Parathyroid adenoma (tissue), 2 donors: ENCODE measurements around the gene CTXN1.

Experiments used
- H2AFZ ChIP-seq: fragments of 300-600 bp; sonication (generic); one replicate; pipeline ENCODE4 v1.7.0; 2017; ENCODE audit warnings: antibody characterized with exemption, mild to moderate bottlenecking
- H3K27ac ChIP-seq: fragments of 300-600 bp; sonication (generic); one replicate; pipeline ENCODE4 v1.7.0; 2017
- H3K27me3 ChIP-seq: fragments of 300-600 bp; sonication (generic); one replicate; pipeline ENCODE4 v1.7.0; 2017; ENCODE audit warnings: low read length; ENCODE audit not compliant: control insufficient read depth, insufficient read depth
- H3K36me3 ChIP-seq: fragments of 300-600 bp; sonication (generic); one replicate; pipeline ENCODE4 v1.7.0; 2017; ENCODE audit warnings: low read length; ENCODE audit not compliant: control insufficient read depth, insufficient read depth
- H3K4me1 ChIP-seq: fragments of 300-600 bp; sonication (generic); one replicate; pipeline ENCODE4 v1.7.0; 2017; ENCODE audit warnings: control low read depth
- H3K4me2 ChIP-seq: fragments of 300-600 bp; sonication (generic); one replicate; pipeline ENCODE4 v1.7.0; 2017; ENCODE audit warnings: low read length
- H3K4me3 ChIP-seq: fragments of 300-600 bp; sonication (generic); one replicate; pipeline ENCODE4 v1.7.0; 2017; ENCODE audit warnings: low read depth, low read length
- H3K79me2 ChIP-seq: fragments of 300-600 bp; sonication (generic); one replicate; pipeline ENCODE4 v1.7.0; 2017; ENCODE audit warnings: control low read depth
- H3K9ac ChIP-seq: fragments of 300-600 bp; sonication (generic); one replicate; pipeline ENCODE4 v1.7.0; 2017; ENCODE audit warnings: mild to moderate bottlenecking
- H3K9me3 ChIP-seq: fragments of 300-600 bp; sonication (generic); one replicate; pipeline ENCODE4 v1.7.0; 2017; ENCODE audit warnings: low read length; ENCODE audit not compliant: control insufficient read depth
- TF ChIP-seq, protein P1 (sequence below): fragments of 300-600 bp; sonication (generic); IDR thresholded peaks from one replicate; pipeline ENCODE4 v1.7.0; 2017; ENCODE audit warnings: antibody characterized with exemption, mild to moderate bottlenecking
- donor health status: primary hyperparathyroidism.

CTXN1 gene

DNA sequence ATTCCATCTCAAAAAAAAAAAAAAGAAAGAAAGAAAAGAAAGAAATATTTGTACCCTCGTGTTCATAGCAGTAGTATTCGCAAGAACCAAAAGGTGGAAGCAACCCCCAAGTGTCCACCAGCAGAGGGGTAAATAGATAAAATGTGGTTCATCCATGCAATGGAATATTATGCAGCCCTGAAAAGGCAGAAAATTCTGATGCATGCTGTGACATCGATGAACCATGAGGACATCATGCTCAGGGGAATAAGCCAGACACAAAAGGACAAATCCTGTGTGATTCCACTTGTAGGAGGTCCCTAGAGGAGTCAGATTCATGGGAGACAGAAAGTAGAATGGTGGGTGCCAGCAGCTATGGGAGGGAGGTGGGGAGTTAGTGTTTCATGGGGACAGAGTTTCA is 44.0 kb downstream of the CTXN1 start:
- Histone ChIP-seq H3K27ac (no peak overlapping the region), H3K36me3 (no peaks in the 10 kb centered on the region), H3K9me3 (no peaks in the 10 kb centered on the region), H3K27me3 (no peaks in the 10 kb centered on the region), H3K9ac (no peak overlapping the region), H3K79me2 (no peaks in the 10 kb centered on the region), H3K4me3 (no peak overlapping the region), H2AFZ (no peak overlapping the region), H3K4me1 (no peaks in the 10 kb centered on the region), H3K4me2 (no peak overlapping the region)
- TF ChIP-seq, protein P1, sequence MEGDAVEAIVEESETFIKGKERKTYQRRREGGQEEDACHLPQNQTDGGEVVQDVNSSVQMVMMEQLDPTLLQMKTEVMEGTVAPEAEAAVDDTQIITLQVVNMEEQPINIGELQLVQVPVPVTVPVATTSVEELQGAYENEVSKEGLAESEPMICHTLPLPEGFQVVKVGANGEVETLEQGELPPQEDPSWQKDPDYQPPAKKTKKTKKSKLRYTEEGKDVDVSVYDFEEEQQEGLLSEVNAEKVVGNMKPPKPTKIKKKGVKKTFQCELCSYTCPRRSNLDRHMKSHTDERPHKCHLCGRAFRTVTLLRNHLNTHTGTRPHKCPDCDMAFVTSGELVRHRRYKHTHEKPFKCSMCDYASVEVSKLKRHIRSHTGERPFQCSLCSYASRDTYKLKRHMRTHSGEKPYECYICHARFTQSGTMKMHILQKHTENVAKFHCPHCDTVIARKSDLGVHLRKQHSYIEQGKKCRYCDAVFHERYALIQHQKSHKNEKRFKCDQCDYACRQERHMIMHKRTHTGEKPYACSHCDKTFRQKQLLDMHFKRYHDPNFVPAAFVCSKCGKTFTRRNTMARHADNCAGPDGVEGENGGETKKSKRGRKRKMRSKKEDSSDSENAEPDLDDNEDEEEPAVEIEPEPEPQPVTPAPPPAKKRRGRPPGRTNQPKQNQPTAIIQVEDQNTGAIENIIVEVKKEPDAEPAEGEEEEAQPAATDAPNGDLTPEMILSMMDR, result no peak

DNA sequence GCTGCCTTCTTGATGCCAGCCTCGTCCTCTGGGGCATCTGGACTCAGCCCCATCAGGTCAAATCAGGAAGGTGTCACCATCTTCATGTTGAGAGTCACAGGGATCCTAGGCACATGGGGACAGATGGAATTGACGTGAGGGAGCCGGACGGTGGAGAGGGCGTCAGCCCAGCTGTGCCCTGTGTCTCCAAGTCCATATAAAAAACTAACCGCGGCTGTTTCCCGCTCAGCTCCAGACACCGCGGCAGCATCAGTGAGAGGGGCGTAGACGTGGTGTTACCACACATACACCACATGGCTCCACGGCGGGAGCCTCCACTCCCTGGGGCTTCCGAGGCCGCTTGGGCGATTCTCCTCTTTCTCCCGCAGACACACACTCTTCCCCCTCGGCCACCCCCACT is 46.1 kb downstream of the CTXN1 start:
- no peak overlapping the region for H3K4me3 ChIP-seq
- H3K79me2 ChIP-seq, result no peaks in the 10 kb centered on the region
- H3K36me3 ChIP-seq, result no peaks in the 10 kb centered on the region
- H3K9me3 ChIP-seq, result no peaks in the 10 kb centered on the region
- H3K4me2 ChIP-seq, result no peak overlapping the region
- H3K27me3 ChIP-seq, result no peaks in the 10 kb centered on the region
- H3K4me1 ChIP-seq, result no peaks in the 10 kb centered on the region
- no peak overlapping the region for H2AFZ ChIP-seq
- TF ChIP-seq, protein P1, result no peak
- H3K9ac ChIP-seq, result no peak overlapping the region
- no peak overlapping the region for H3K27ac ChIP-seq

- Histone ChIP-seq H3K4me2 (no peak overlapping the region), H3K79me2 (no peaks in the 10 kb centered on the region), H3K27ac (no peak overlapping the region), H3K36me3 (no peaks in the 10 kb centered on the region), H3K9ac (no peak overlapping the region), H3K4me1 (peaks cover 2% of the 10 kb centered on the region), H3K4me3 (no peak overlapping the region), H2AFZ (no peak overlapping the region), H3K9me3 (no peaks in the 10 kb centered on the region), H3K27me3 (no peaks in the 10 kb centered on the region)
- TF ChIP-seq, protein P1, result no peak
These were observed 46.7 kb downstream of the CTXN1 start for GRCh38 chr19:7879111-7879807.

GRCh38 chr19:7877249-7877836 is 48.6 kb downstream of the CTXN1 start:
- no peaks in the 10 kb centered on the region for H3K36me3 ChIP-seq
- H3K79me2 ChIP-seq, result no peaks in the 10 kb centered on the region
- H3K4me3 ChIP-seq, result no peak overlapping the region
- H3K9ac ChIP-seq, result no peak overlapping the region
- peaks cover 2% of the 10 kb centered on the region for H3K4me1 ChIP-seq
- H2AFZ ChIP-seq, result no peak overlapping the region
- H3K27me3 ChIP-seq, result no peaks in the 10 kb centered on the region
- no peaks in the 10 kb centered on the region for H3K9me3 ChIP-seq
- no peak overlapping the region for H3K4me2 ChIP-seq
- TF ChIP-seq, protein P1, result no peak
- H3K27ac ChIP-seq, result no peak overlapping the region

DNA sequence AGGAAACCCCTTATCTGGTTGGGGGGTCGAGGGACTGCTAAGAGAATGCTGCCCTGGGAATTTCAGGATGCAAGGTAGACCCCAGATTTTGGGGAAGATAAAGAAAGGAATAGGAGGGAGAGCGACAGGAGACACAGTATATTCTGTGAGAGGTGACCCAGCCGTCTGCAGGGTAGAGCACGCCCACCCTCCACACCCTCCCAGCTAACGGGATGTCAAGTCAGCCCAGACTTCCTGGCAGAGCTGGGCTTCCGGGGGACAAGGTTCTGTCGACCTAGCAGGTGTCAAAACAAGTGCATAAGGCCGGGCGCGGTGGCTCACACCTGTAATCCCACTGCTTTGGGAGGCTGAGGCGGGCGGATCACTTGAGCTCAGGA is 51.0 kb downstream of the CTXN1 start:
- Histone ChIP-seq H3K36me3 (no peaks in the 10 kb centered on the region), H3K4me1 (peaks cover 10% of the 10 kb centered on the region), H2AFZ (peak overlapping the region; percentile 90), H3K4me2 (peak overlapping the region; percentile 64), H3K27me3 (no peaks in the 10 kb centered on the region), H3K9ac (no peak overlapping the region), H3K9me3 (no peaks in the 10 kb centered on the region), H3K79me2 (no peaks in the 10 kb centered on the region), H3K27ac (peak overlapping the region; percentile 19), H3K4me3 (peak overlapping the region; percentile 76)
- TF ChIP-seq, protein P1, result no peak
